Cardiac muscle cell (in vitro differentiated cells and primary cell): Measurements from ENCODE around the gene B4GALNT3. TPM values are rescaled to one million over a fixed set of nuclear protein-coding genes. Genes with fewer than 3 reads are reported as not detected.

ENCODE experiments used
- DNase-seq, 2 donors: peaks; one replicate each; pipeline versions ENCODE4 v3.0.0 to v3.0.0-alpha.2; 2010 to 2017; ENCODE audit warnings: low read depth in 1 of 2, low spot score in 1 of 2
- H3K27ac ChIP-seq: fragments of 200-600 bp; sonication (generic); 2 replicates; pipeline ENCODE4 v1.5.1; 2016
- H3K27me3 ChIP-seq: fragments of 200-600 bp; sonication (generic); 2 replicates; pipeline ENCODE4 v1.6.0; 2016; ENCODE audit warnings: control low read depth
- H3K36me3 ChIP-seq: fragments of 200-600 bp; sonication (generic); 2 replicates; pipeline ENCODE4 v1.5.1; 2016; ENCODE audit warnings: control low read depth
- H3K4me1 ChIP-seq: fragments of 200-600 bp; sonication (generic); 2 replicates; pipeline ENCODE4 v1.8.1; 2017; ENCODE audit warnings: low read depth, mild to moderate bottlenecking, mixed run types
- H3K4me3 ChIP-seq: fragments of 200-600 bp; sonication (generic); 2 replicates; pipeline ENCODE4 v1.5.1; 2016; ENCODE audit warnings: mild to moderate bottlenecking
- H3K9me3 ChIP-seq: fragments of 200-600 bp; sonication (generic); 2 replicates; pipeline ENCODE4 v1.5.1; 2017; ENCODE audit warnings: low read depth, mild to moderate bottlenecking, control low read depth
- CTCF ChIP-seq: IDR thresholded peaks from 2 replicates; pipeline ENCODE4 v1.5.1; 2012; ENCODE audit warnings: low read depth, mild to moderate bottlenecking, low read length
- polyA plus RNA-seq: library from polyadenylated mRNA; unstranded; fragments of >200 nt; fragmentation: Nextera tagmentation; extraction: Ambion mirVana; gene quantifications from 2 replicates; pipeline ENCODE4 v1.2.1, GENCODE V29; 2016
- total RNA-seq: library from RNA; depleted of rRNA; stranded (reverse); fragments of >200 nt; gene quantifications from 2 replicates; pipeline ENCODE4 v1.2.3, GENCODE V29; 2016

Gene B4GALNT3
- total and polyA plus RNA-seq, 2 experiments from 2014 or later: 23.7 to 38.6 TPM

- H3K4me1 ChIP-seq: peaks cover 7% of the 10 kb centered on the region
- H3K9me3 ChIP-seq: no peaks in the 10 kb centered on the region
- H3K4me3 ChIP-seq: no peak overlapping the region
- H3K36me3 ChIP-seq: no peaks in the 10 kb centered on the region
- DNase-seq: no peak
- no peak for TF ChIP-seq CTCF
- no peaks in the 10 kb centered on the region for H3K27me3 ChIP-seq
- no peak overlapping the region for H3K27ac ChIP-seq
These were observed 109.4 kb downstream of the B4GALNT3 start for GRCh38 chr12:569091-569676.

- Histone ChIP-seq H3K27me3 (no peaks in the 10 kb centered on the region), H3K27ac (no peak overlapping the region), H3K4me1 (peaks cover 7% of the 10 kb centered on the region), H3K36me3 (no peaks in the 10 kb centered on the region), H3K9me3 (no peaks in the 10 kb centered on the region), H3K4me3 (peak overlapping the region; percentile 37)
- TF ChIP-seq CTCF: peak; percentile 84
- DNase-seq: peak; percentile 90 to 92
These were observed 110.2 kb downstream of the B4GALNT3 start for GRCh38 chr12:569803-570434.

GRCh38 chr12:570435-570920, 110.7 kb downstream of the B4GALNT3 start:
- peak; percentile 35 to 89 for DNase-seq
- peaks cover 7% of the 10 kb centered on the region for H3K4me1 ChIP-seq
- H3K4me3 ChIP-seq: peak overlapping the region; percentile 37
- no peaks in the 10 kb centered on the region for H3K27me3 ChIP-seq
- no peak for TF ChIP-seq CTCF
- no peak overlapping the region for H3K27ac ChIP-seq
- no peaks in the 10 kb centered on the region for H3K9me3 ChIP-seq
- no peaks in the 10 kb centered on the region for H3K36me3 ChIP-seq

GRCh38 chr12:570921-571794, 111.4 kb downstream of the B4GALNT3 start:
- Histone ChIP-seq H3K36me3 (no peaks in the 10 kb centered on the region), H3K4me3 (peak overlapping the region; percentile 37), H3K27ac (peak overlapping the region; percentile 31), H3K9me3 (no peaks in the 10 kb centered on the region), H3K27me3 (no peaks in the 10 kb centered on the region), H3K4me1 (peaks cover 7% of the 10 kb centered on the region)
- DNase-seq: peak in 1 of 2 donors; percentile 88
- TF ChIP-seq CTCF: no peak

- no peaks in the 10 kb centered on the region for H3K36me3 ChIP-seq
- no peaks in the 10 kb centered on the region for H3K9me3 ChIP-seq
- TF ChIP-seq CTCF: no peak
- H3K27ac ChIP-seq: peak overlapping the region; percentile 31
- H3K27me3 ChIP-seq: no peaks in the 10 kb centered on the region
- peaks cover 7% of the 10 kb centered on the region for H3K4me1 ChIP-seq
- H3K4me3 ChIP-seq: no peak overlapping the region
- DNase-seq: no peak
These were observed 112.2 kb downstream of the B4GALNT3 start for GRCh38 chr12:571795-572531.
